NCI-H2227 (cell line): ENCODE measurements around the gene B4GAT1.
"Not testable (repeated sequence)": the region's sequence is repeated elsewhere in the genome, so short reads cannot be mapped to it uniquely, and the experiment has no call there.

Experiments used
- DNase-seq: peaks from one replicate; lab custom pipeline; 2025; ENCODE audit not compliant: unreplicated experiment; lab: John Stamatoyannopoulos, UW

The B4GAT1 gene

DNA sequence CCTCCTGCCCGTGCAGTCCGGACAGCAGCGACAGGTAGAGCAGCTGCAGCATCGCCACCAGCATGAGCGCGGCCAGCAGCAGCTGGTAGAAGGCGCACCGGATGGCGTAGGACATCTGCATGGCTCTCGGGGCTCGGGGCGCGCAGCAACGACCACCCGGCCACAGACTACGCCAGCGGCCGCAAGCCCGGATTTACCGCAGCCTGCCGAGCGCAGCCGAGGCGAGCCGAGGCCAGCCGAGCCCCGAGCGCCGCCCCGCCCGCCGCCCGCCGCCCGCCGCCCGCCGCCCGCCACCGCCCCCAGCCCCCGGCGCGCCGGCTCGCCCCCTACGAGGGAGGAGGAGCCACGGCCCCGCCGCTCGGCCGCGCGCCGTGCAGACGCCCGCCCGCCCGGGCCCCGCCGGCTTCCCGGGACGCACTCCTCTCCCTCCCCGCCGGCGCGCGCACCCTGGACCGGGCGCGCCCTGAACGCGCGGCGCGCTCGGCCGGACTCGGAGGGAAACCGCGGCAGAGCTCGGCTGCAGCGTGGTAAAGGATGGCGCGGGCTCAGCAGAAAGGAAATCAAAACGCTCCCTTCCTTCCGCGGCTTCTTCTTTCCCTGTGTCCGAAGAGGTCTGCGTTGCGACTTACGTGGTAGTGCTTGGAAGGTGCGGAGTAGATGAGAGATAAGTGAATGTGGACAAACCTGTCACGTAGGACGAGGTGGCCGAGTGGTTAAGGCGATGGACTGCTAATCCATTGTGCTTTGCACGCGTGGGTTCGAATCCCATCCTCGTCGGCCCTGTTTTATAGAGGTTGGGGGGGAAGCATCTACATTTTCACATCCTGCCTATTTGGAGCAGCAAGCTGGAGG lies at the start of gene B4GAT1:
Gene B4GAT1, minus strand, starts transcription at position 205 of the 852 bp plus-strand sequence. Its CDS starts 84 bp downstream, at position 121.
- peak; percentile 93 for DNase-seq

DNA sequence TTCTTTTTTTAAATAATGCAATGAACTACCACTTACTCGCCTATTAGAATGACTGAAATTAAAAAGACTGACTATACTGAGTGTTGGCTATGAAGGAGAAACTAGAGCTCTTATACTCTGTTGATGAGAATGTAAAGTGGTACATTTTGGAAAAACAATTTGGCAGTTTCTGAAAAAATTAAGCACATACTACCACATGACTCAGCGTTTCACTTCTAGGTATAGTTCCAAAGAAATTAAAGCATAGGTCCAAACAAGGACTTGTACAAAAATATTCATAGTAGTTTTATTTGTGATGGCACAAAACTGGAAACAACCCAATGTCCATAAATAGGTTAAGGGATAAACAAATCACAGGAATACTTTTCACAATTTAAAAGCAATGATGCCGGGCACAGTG lies 46.5 kb upstream of the B4GAT1 start:
- DNase-seq = no peak

- no peak for DNase-seq
These were observed 43.9 kb upstream of the B4GAT1 start for GRCh38 chr11:66391322-66391721.

- peak; percentile 54 for DNase-seq
These were observed 41.5 kb upstream of the B4GAT1 start for GRCh38 chr11:66388780-66389386.

GRCh38 chr11:66386171-66387069 lies 39.0 kb upstream of the B4GAT1 start:
- peak; percentile 93 for DNase-seq

GRCh38 chr11:66384316-66384715 lies 36.9 kb upstream of the B4GAT1 start:
- not testable (repeated sequence) for DNase-seq

- DNase-seq = not testable (repeated sequence)
These were observed 32.8 kb upstream of the B4GAT1 start for GRCh38 chr11:66380264-66380663.

GRCh38 chr11:66373690-66374287 lies 26.4 kb upstream of the B4GAT1 start:
- DNase-seq = not testable (repeated sequence)

DNA sequence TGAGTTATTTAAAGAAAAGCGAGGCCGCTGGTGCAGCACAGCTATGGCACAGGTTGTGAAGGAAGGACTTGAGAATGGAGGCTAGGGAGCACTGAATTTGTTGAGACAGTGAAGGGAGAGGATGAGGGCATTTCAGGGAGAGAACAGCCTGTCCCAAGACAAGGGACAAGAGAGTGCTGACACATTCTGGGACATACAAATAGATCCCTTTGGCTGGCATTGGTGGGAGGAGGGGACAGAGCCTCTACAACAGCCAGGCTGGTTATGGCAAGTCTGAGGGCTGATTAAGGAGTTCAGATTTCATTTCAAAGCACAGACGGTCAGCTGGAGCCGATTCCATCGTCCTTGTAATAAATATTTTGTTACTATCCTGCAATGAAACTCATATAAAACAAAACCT lies 25.8 kb upstream of the B4GAT1 start:
- DNase-seq = no peak

DNA sequence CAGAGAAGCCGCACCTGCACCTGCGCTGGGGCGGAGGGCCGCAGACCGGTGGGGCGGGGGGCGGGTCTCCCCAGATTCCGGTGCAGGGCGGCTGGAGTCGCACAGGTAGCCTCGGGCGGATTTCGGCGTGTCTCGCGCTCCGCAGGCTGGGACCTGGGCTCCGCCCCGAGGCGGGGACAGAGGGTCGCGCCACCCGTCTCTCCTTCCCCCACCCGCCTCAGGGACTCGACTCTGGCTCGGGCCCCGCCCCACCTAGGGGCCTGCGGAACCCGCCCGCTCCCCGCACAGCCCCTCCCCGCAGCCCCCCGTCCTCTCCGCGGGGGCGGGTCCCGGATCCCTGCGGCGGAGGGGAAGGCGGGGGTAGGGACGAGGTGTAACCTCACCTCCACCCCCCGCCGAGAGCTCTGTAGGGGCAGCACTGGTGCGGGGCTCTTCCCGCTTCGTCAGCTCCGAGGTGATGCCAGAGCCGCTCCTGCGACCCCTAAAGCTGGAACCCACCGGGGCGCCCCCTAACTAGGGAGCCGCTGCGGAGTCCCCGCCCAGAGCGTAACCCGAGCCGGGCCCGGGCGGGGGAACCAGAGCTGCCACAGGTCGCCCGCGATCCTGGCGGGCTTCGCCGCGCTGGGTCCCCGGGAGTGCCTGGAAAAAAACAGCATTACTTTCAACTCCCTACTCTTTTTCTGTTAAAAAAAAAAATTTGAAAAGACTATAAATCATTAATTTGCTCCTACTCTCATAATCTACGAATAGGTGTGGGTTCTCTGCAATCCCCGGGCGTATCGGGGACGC lies 24.4 kb upstream of the B4GAT1 start, which contains the start of gene SLC29A2:
Gene SLC29A2, minus strand, starts transcription at position 134 of the 789 bp plus-strand sequence. CDS start 169 bp downstream, outside the sequence.
- DNase-seq = peak; percentile 93

GRCh38 chr11:66369073-66369894 lies 21.9 kb upstream of the B4GAT1 start:
- no peak for DNase-seq

- no peak for DNase-seq
These were observed 21.1 kb upstream of the B4GAT1 start for GRCh38 chr11:66368484-66368883.

- no peak for DNase-seq
These were observed 20.3 kb upstream of the B4GAT1 start for GRCh38 chr11:66367561-66368312.

DNA sequence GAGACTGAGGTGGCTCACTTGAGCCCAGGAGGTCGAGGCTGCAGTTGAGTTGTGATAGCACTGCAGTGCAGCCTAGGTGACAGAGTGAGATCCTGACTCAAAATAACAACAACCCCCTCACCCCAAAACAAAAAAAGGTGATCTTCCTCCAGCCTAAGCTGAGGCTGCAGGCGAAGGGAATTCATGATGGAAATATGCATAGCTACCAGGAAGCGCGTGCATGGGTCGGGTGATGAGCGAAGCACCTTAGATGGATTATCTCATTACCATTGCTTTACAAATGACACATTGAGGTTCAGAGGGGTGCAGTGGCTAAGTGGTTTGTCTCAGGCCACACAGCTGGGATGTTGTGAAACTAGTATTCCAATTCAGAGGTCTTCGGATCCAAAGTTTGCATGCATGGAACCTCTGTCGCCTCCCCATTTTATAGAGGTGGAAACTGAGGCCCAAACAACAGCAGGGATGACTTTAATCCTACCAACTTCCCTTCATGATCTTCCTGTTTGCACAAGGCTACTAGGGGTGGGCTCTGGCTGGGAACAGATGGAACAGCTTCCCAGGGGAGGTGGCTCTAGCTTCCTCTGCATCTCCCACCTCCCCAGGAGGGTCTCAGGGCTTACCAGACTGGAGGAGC lies 19.5 kb upstream of the B4GAT1 start:
- DNase-seq = no peak

GRCh38 chr11:66365711-66366619 lies 18.5 kb upstream of the B4GAT1 start:
- DNase-seq = no peak

GRCh38 chr11:66365166-66365565 lies 17.7 kb upstream of the B4GAT1 start:
- no peak for DNase-seq
